GM12878 (cell line): ENCODE data around the gene PERM1.

Source experiments
- CTCF ChIP-seq, 3 experiments: IDR thresholded peaks in 2 of 3; conservative IDR thresholded peaks in 1 of 3; 2 replicates each; pipeline ENCODE4 v1.5.1; 2011; ENCODE audit warnings: low read depth in 3 of 3, low read length in 3 of 3, mild to moderate bottlenecking in 3 of 3, control low read depth in 2 of 3, moderate library complexity in 2 of 3, inconsistent platforms in 1 of 3, mixed read lengths in 1 of 3; ENCODE audit not compliant: control insufficient read depth in 2 of 3, insufficient read depth in 1 of 3; ENCODE audit errors: extremely low read depth in 1 of 3
- NRF1 ChIP-seq: conservative IDR thresholded peaks from 2 replicates; pipeline ENCODE4 v1.6.1; 2011; ENCODE audit warnings: mild to moderate bottlenecking, low read depth, low read length, improper control_type of control experiment
- POLR2AphosphoS5 ChIP-seq: IDR thresholded peaks from 2 replicates; pipeline ENCODE4 v1.6.1; 2011; ENCODE audit warnings: mild to moderate bottlenecking, low read length, inconsistent platforms
- RAD21 ChIP-seq: IDR thresholded peaks from 2 replicates; pipeline ENCODE4 v1.6.1; 2011; ENCODE audit warnings: mild to moderate bottlenecking, low read depth, low read length, moderate library complexity; ENCODE audit not compliant: insufficient read depth
- RCOR1 ChIP-seq: conservative IDR thresholded peaks from 2 replicates; pipeline ENCODE4 v1.6.1; 2012; ENCODE audit warnings: low read depth, low read length, improper control_type of control experiment
- TAF1 ChIP-seq: IDR thresholded peaks from 2 replicates; pipeline ENCODE4 v1.6.1; 2011; ENCODE audit warnings: mild to moderate bottlenecking, low read depth, low read length, borderline replicate concordance
- ZNF384 ChIP-seq: IDR thresholded peaks from 2 replicates; pipeline ENCODE4 v1.6.1; 2012; ENCODE audit warnings: low read depth, mild to moderate bottlenecking, low read length, improper control_type of control experiment, borderline replicate concordance
- TF ChIP-seq, protein P1 (sequence below): IDR thresholded peaks from 2 replicates; pipeline ENCODE4 v1.6.1; 2011; ENCODE audit warnings: low read depth, low read length, improper control_type of control experiment, borderline replicate concordance
- TF ChIP-seq, protein P2 (sequence below): IDR thresholded peaks from 2 replicates; pipeline ENCODE4 v1.6.1; 2012; ENCODE audit warnings: mild to moderate bottlenecking, low read depth, low read length

DNA sequence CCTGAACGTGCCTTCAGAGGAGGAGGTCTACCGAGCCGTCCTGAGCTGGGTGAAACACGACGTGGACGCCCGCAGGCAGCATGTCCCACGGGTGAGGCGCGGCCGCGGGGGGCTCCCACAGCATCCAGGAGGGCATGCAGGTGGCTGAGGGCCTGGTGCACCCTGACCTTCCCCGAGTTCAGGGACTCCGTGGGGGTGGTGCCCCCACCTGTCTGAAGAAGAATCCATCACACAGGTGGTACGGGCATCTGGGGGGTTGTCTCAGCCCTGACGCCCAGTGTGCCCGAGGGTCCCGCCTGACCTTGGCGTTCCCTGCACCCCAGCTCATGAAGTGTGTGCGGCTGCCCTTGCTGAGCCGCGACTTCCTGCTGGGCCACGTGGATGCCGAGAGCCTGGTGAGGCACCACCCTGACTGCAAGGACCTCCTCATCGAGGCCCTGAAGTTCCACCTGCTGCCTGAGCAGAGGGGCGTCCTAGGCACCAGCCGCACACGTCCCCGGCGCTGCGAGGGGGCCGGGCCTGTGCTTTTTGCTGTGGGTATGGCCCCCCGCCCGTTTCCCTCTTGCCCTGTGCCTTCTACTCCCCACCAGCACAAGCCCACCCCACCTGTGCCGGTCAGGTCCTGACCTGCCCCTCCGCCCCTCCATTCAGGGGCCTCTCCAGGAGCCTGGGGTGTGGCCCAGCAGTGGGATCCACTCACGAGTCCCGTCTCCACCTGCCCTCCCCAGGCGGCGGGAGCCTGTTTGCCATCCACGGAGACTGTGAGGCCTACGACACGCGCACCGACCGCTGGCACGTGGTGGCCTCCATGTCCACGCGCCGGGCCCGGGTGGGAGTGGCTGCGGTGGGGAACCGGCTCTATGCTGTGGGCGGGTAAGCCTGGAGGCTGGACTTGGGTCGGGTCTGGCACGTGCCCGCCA, 19.3 kb downstream of the PERM1 start:
- TF ChIP-seq ZNF384, result no peak
- no peak for TF ChIP-seq POLR2AphosphoS5
- no peak for TF ChIP-seq CTCF (IDR thresholded peaks at IDR 0.05 in 2 of 3, conservative IDR thresholded peaks at IDR 0.05 in 1 of 3; ENCODE audit: control insufficient read depth in 2 of 3, extremely low read depth in 1 of 3, insufficient read depth in 1 of 3, low read depth in 3 of 3, low read length in 3 of 3)
- TF ChIP-seq RAD21, result no peak
- TF ChIP-seq, protein P1, sequence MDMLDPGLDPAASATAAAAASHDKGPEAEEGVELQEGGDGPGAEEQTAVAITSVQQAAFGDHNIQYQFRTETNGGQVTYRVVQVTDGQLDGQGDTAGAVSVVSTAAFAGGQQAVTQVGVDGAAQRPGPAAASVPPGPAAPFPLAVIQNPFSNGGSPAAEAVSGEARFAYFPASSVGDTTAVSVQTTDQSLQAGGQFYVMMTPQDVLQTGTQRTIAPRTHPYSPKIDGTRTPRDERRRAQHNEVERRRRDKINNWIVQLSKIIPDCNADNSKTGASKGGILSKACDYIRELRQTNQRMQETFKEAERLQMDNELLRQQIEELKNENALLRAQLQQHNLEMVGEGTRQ, result no peak
- no peak for TF ChIP-seq TAF1
- TF ChIP-seq RCOR1, result no peak
- no peak for TF ChIP-seq NRF1
- TF ChIP-seq, protein P2, sequence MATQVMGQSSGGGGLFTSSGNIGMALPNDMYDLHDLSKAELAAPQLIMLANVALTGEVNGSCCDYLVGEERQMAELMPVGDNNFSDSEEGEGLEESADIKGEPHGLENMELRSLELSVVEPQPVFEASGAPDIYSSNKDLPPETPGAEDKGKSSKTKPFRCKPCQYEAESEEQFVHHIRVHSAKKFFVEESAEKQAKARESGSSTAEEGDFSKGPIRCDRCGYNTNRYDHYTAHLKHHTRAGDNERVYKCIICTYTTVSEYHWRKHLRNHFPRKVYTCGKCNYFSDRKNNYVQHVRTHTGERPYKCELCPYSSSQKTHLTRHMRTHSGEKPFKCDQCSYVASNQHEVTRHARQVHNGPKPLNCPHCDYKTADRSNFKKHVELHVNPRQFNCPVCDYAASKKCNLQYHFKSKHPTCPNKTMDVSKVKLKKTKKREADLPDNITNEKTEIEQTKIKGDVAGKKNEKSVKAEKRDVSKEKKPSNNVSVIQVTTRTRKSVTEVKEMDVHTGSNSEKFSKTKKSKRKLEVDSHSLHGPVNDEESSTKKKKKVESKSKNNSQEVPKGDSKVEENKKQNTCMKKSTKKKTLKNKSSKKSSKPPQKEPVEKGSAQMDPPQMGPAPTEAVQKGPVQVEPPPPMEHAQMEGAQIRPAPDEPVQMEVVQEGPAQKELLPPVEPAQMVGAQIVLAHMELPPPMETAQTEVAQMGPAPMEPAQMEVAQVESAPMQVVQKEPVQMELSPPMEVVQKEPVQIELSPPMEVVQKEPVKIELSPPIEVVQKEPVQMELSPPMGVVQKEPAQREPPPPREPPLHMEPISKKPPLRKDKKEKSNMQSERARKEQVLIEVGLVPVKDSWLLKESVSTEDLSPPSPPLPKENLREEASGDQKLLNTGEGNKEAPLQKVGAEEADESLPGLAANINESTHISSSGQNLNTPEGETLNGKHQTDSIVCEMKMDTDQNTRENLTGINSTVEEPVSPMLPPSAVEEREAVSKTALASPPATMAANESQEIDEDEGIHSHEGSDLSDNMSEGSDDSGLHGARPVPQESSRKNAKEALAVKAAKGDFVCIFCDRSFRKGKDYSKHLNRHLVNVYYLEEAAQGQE, result no peak
